Measurements from ENCODE around the gene SMYD3. TPM values are rescaled to one million over a fixed set of nuclear protein-coding genes. Genes with fewer than 3 reads are reported as not detected.
A peak's percentile ranks its signal among the peaks of the same experiment; 100 is the strongest.
"Not testable (repeated sequence)": the region's sequence is repeated elsewhere in the genome, so short reads cannot be mapped to it uniquely, and the experiment has no call there.

SMYD3 gene
- total RNA-seq, 1 donor from 2014 or later = 34.9 TPM

GRCh38 chr1:245983294-245983967, 523.6 kb downstream of the SMYD3 start:
- H3K27me3 Mint-ChIP-seq (ENCODE audit: low read depth) = no peaks in the 10 kb centered on the region
- peaks cover 26% of the 10 kb centered on the region for H3K4me1 Mint-ChIP-seq
- no peaks in the 10 kb centered on the region for H3K36me3 Mint-ChIP-seq

DNA sequence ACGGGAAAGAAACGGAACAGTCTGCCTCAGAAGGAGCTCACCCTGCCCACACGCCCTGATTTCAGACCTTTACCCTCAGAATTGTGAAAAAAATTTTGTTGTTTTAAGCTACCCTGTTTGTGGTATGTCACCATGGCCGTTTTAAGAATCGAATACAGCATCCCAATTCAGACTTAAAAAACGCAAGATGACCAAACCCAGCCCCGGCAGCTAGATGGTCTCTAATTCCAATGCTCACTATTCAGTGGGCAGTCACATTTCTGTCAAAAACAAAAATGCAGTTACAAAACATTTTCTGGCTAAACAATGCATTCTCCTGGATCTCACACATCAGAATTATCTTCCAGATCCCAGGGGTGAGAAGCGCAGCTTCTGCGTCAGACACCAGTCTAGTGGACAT, 527.5 kb downstream of the SMYD3 start:
- Mint-ChIP-seq H3K27ac (no peak overlapping the region), H3K4me3 (no peak overlapping the region), H3K27me3 (ENCODE audit: low read depth) (no peaks in the 10 kb centered on the region), H3K36me3 (no peaks in the 10 kb centered on the region), H3K4me1 (peaks cover 8% of the 10 kb centered on the region), H3K9me3 (no peaks in the 10 kb centered on the region)
- DNase-seq (ENCODE audit: low spot score in 2 of 2, unreplicated experiment in 2 of 2) = no peak
- TF ChIP-seq CTCF (IDR thresholded peaks at IDR 0.05; ENCODE audit: unreplicated experiment) = no peak

More at GRCh38 chr1:245983294-245983967, 523.6 kb downstream of the SMYD3 start:
- no peak for DNase-seq (ENCODE audit: low spot score in 2 of 2, unreplicated experiment in 2 of 2)
- Mint-ChIP-seq H3K9me3 (no peaks in the 10 kb centered on the region), H3K27ac (no peak overlapping the region), H3K4me3 (no peak overlapping the region)
- TF ChIP-seq CTCF (IDR thresholded peaks at IDR 0.05; ENCODE audit: unreplicated experiment) = no peak

DNA sequence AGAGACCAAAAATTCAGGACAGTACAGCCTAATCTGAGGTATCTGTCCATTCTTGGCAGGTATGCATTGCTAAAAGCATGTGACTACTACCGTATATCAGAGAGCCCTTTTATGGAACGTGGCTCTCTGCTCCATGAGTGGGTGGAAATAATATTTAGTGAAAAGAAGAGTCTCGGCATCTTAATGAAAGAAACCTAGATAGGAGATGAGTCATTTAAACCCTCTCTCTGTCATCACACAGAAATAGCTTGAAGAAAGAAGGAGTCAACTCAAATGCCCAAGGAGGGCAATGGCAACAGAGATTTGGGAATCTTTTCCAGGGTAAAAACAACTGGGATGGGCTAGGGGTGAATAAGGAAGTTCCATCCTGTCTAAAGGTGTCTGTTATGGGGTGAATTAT, 528.2 kb downstream of the SMYD3 start:
- H3K36me3 Mint-ChIP-seq = no peaks in the 10 kb centered on the region
- no peak for DNase-seq (ENCODE audit: low spot score in 2 of 2, unreplicated experiment in 2 of 2)
- no peak overlapping the region for H3K27ac Mint-ChIP-seq
- H3K9me3 Mint-ChIP-seq = no peaks in the 10 kb centered on the region
- H3K4me1 Mint-ChIP-seq = peaks cover 7% of the 10 kb centered on the region
- no peak overlapping the region for H3K4me3 Mint-ChIP-seq
- H3K27me3 Mint-ChIP-seq (ENCODE audit: low read depth) = no peaks in the 10 kb centered on the region
- TF ChIP-seq CTCF (IDR thresholded peaks at IDR 0.05; ENCODE audit: unreplicated experiment) = no peak

GRCh38 chr1:245972476-245972875, 534.6 kb downstream of the SMYD3 start:
- DNase-seq (ENCODE audit: low spot score in 2 of 2, unreplicated experiment in 2 of 2) = no peak
- H3K4me3 Mint-ChIP-seq = no peak overlapping the region
- peaks cover 5% of the 10 kb centered on the region for H3K9me3 Mint-ChIP-seq
- no peak overlapping the region for H3K27ac Mint-ChIP-seq
- H3K4me1 Mint-ChIP-seq = peaks cover 24% of the 10 kb centered on the region
- H3K27me3 Mint-ChIP-seq (ENCODE audit: low read depth) = no peaks in the 10 kb centered on the region
- no peak for TF ChIP-seq CTCF (IDR thresholded peaks at IDR 0.05; ENCODE audit: unreplicated experiment)
- H3K36me3 Mint-ChIP-seq = peaks cover 2% of the 10 kb centered on the region

- Mint-ChIP-seq H3K9me3 (peaks cover 5% of the 10 kb centered on the region), H3K27me3 (ENCODE audit: low read depth) (no peaks in the 10 kb centered on the region), H3K4me3 (no peak overlapping the region), H3K27ac (peak overlapping the region; percentile 19), H3K36me3 (peaks cover 2% of the 10 kb centered on the region), H3K4me1 (peaks cover 29% of the 10 kb centered on the region)
- no peak for DNase-seq (ENCODE audit: low spot score in 2 of 2, unreplicated experiment in 2 of 2)
- TF ChIP-seq CTCF (IDR thresholded peaks at IDR 0.05; ENCODE audit: unreplicated experiment) = no peak
Observed at GRCh38 chr1:245971711-245972085, 535.4 kb downstream of the SMYD3 start.

DNA sequence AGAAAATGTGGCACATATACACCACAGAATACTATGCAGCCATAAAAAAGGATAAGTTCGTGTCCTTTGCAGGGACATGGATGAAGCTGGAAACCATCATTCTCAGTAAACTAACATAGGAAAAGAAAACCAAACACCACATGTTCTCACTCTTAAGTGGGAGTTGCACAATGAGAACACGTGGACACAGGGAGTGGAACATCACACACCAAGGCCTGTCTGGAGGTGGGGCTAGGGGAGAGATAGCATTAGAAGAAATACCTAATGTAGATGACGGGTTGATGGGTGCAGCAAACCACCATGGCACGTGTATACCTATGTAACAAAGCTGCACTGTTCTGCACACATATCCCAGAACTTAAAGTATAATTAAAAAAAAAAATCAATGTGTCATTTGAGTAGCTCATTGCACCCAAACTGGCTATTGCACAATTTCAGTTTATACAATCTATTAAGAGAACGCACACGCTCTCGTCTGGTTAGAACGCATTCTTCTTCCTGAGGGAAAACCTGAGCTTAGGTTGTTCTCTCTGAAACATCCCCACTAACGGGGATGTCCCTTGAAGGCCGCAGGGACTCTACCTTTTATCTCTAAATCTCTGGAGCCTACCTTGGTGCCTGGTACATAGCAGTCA, 535.9 kb downstream of the SMYD3 start:
- not testable (repeated sequence) for DNase-seq (ENCODE audit: low spot score in 2 of 2, unreplicated experiment in 2 of 2); H3K36me3 Mint-ChIP-seq; H3K4me3 Mint-ChIP-seq; H3K27me3 Mint-ChIP-seq (ENCODE audit: low read depth); H3K27ac Mint-ChIP-seq; H3K9me3 Mint-ChIP-seq
- H3K4me1 Mint-ChIP-seq = peaks cover 32% of the 10 kb centered on the region

Measured in mesothelial cell of epicardium (in vitro differentiated cells).